ENCODE data around the gene INSYN1. TPM values are rescaled to one million over a fixed set of nuclear protein-coding genes. Genes with fewer than 3 reads are reported as not detected.
A peak's percentile ranks its signal among the peaks of the same experiment; 100 is the strongest.

INSYN1 gene
- total and polyA plus RNA-seq, 2 experiments from 2014 or later, result 9.2 to 9.6 TPM

- DNase-seq (ENCODE audit: low read depth in 1 of 2, low spot score in 1 of 2), result peak in 1 of 2 donors; percentile 36
- no peaks in the 10 kb centered on the region for H3K36me3 ChIP-seq
- no peaks in the 10 kb centered on the region for H3K9me3 ChIP-seq (ENCODE audit: low read depth)
- no peak overlapping the region for H3K27ac ChIP-seq
- H3K4me1 ChIP-seq (ENCODE audit: low read depth), result peaks cover 11% of the 10 kb centered on the region
- no peak overlapping the region for H3K4me3 ChIP-seq
- H3K27me3 ChIP-seq, result no peaks in the 10 kb centered on the region
- no peak for TF ChIP-seq CTCF (IDR thresholded peaks at IDR 0.05; ENCODE audit: low read depth, low read length)
Observed at GRCh38 chr15:73724212-73724611, 28.9 kb downstream of the INSYN1 start.

GRCh38 chr15:73723191-73723590 is 30.0 kb downstream of the INSYN1 start:
- no peaks in the 10 kb centered on the region for H3K27me3 ChIP-seq
- peaks cover 11% of the 10 kb centered on the region for H3K4me1 ChIP-seq (ENCODE audit: low read depth)
- H3K9me3 ChIP-seq (ENCODE audit: low read depth), result no peaks in the 10 kb centered on the region
- H3K27ac ChIP-seq, result no peak overlapping the region
- H3K36me3 ChIP-seq, result no peaks in the 10 kb centered on the region
- no peak overlapping the region for H3K4me3 ChIP-seq
- no peak for DNase-seq (ENCODE audit: low read depth in 1 of 2, low spot score in 1 of 2)
- no peak for TF ChIP-seq CTCF (IDR thresholded peaks at IDR 0.05; ENCODE audit: low read depth, low read length)

- H3K36me3 ChIP-seq, result no peaks in the 10 kb centered on the region
- H3K27me3 ChIP-seq, result no peaks in the 10 kb centered on the region
- H3K9me3 ChIP-seq (ENCODE audit: low read depth), result no peaks in the 10 kb centered on the region
- no peak overlapping the region for H3K27ac ChIP-seq
- H3K4me3 ChIP-seq, result no peak overlapping the region
- no peak for DNase-seq (ENCODE audit: low read depth in 1 of 2, low spot score in 1 of 2)
- TF ChIP-seq CTCF (IDR thresholded peaks at IDR 0.05; ENCODE audit: low read depth, low read length), result no peak
- peaks cover 4% of the 10 kb centered on the region for H3K4me1 ChIP-seq (ENCODE audit: low read depth)
Observed at GRCh38 chr15:73722425-73722824, 30.7 kb downstream of the INSYN1 start.

- Histone ChIP-seq H3K9me3 (ENCODE audit: low read depth) (no peaks in the 10 kb centered on the region), H3K4me3 (no peak overlapping the region), H3K4me1 (ENCODE audit: low read depth) (no peaks in the 10 kb centered on the region), H3K27ac (no peak overlapping the region), H3K27me3 (no peaks in the 10 kb centered on the region), H3K36me3 (no peaks in the 10 kb centered on the region)
- peak in 1 of 2 donors; percentile 47 for DNase-seq (ENCODE audit: low read depth in 1 of 2, low spot score in 1 of 2)
- no peak for TF ChIP-seq CTCF (IDR thresholded peaks at IDR 0.05; ENCODE audit: low read depth, low read length)
Observed at GRCh38 chr15:73718694-73719093, 34.5 kb downstream of the INSYN1 start.

GRCh38 chr15:73717802-73718201 is 35.3 kb downstream of the INSYN1 start:
- Histone ChIP-seq H3K4me3 (no peak overlapping the region), H3K27ac (no peak overlapping the region), H3K27me3 (no peaks in the 10 kb centered on the region), H3K4me1 (ENCODE audit: low read depth) (no peaks in the 10 kb centered on the region), H3K9me3 (ENCODE audit: low read depth) (no peaks in the 10 kb centered on the region), H3K36me3 (no peaks in the 10 kb centered on the region)
- DNase-seq (ENCODE audit: low read depth in 1 of 2, low spot score in 1 of 2), result no peak
- peak; percentile 28 for TF ChIP-seq CTCF (IDR thresholded peaks at IDR 0.05; ENCODE audit: low read depth, low read length)

- no peaks in the 10 kb centered on the region for H3K27me3 ChIP-seq
- no peaks in the 10 kb centered on the region for H3K36me3 ChIP-seq
- H3K27ac ChIP-seq, result no peak overlapping the region
- no peaks in the 10 kb centered on the region for H3K9me3 ChIP-seq (ENCODE audit: low read depth)
- no peaks in the 10 kb centered on the region for H3K4me1 ChIP-seq (ENCODE audit: low read depth)
- TF ChIP-seq CTCF (IDR thresholded peaks at IDR 0.05; ENCODE audit: low read depth, low read length), result no peak
- no peak overlapping the region for H3K4me3 ChIP-seq
- DNase-seq (ENCODE audit: low read depth in 1 of 2, low spot score in 1 of 2), result no peak
Observed at GRCh38 chr15:73717206-73717605, 35.9 kb downstream of the INSYN1 start.

All from cardiac muscle cell (in vitro differentiated cells and primary cell).